Measurements from ENCODE around the gene CCDC24.

GRCh38 chr1:44044071-44044801 lies 52.8 kb downstream of the CCDC24 start:
- no peak for TF ChIP-seq CTCF (conservative IDR thresholded peaks at IDR 0.05 in 1 of 2, IDR thresholded peaks at IDR 0.05 in 1 of 2; ENCODE audit: low read depth in 1 of 2, low read length in 2 of 2)
- no peak for TF ChIP-seq EZH2 (IDR thresholded peaks at IDR 0.05; ENCODE audit: low read length, missing control alignments)
